Iris pigment epithelial cell (primary cell): ENCODE data around the gene EPS8L1.
A peak's percentile ranks its signal among the peaks of the same experiment; 100 is the strongest.

Experiments
- DNase-seq: peaks from one replicate; pipeline ENCODE4 v3.0.0-alpha.2; 2011; ENCODE audit warnings: low read depth

EPS8L1 gene

DNA sequence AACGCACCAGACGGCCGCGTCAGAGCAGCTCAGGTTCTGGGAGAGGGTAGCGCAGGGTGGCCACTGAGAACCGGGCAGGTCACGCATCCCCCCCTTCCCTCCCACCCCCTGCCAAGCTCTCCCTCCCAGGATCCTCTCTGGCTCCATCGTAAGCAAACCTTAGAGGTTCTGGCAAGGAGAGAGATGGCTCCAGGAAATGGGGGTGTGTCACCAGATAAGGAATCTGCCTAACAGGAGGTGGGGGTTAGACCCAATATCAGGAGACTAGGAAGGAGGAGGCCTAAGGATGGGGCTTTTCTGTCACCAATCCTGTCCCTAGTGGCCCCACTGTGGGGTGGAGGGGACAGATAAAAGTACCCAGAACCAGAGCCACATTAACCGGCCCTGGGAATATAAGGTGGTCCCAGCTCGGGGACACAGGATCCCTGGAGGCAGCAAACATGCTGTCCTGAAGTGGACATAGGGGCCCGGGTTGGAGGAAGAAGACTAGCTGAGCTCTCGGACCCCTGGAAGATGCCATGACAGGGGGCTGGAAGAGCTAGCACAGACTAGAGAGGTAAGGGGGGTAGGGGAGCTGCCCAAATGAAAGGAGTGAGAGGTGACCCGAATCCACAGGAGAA lies 39.9 kb downstream of the EPS8L1 start:
- peak; percentile 59 for DNase-seq

DNA sequence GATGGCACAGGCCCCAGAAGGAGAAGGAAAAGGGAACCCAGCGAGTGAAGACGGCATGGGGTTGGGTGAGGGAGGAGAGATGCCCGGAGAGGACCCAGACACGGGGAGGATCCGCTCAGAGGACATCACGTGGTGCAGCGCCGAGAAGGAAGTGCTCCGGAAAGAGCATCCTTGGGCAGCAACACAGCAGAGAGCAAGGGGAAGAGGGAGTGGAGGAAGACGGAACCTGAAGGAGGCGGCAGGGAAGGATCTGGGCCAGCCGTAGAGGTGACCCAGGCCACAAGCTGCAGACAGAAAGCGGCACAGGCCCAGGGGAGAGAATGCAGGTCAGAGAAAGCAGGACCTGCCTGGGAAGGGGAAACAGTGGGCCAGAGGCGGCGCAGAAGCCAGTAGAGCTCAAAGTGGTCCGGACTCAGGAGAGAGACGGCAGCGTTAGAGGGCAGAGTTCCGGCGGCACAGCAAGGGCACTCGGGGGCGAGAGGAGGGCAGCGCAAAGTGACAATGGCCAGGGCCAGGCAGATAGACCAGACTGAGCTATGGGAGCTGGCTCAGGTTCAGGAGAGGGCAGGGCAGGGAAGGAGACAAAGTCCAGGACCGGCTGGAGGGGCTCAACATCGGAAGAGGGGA lies 40.7 kb downstream of the EPS8L1 start:
- DNase-seq, result peak; percentile 71

- DNase-seq, result no peak
These were observed 41.4 kb downstream of the EPS8L1 start, which contains the start of gene PPP1R12C for GRCh38 chr19:55116859-55117662. PPP1R12C (minus strand) TSS chr19:55117637; CDS start chr19:55117543, 94 bp downstream.

DNA sequence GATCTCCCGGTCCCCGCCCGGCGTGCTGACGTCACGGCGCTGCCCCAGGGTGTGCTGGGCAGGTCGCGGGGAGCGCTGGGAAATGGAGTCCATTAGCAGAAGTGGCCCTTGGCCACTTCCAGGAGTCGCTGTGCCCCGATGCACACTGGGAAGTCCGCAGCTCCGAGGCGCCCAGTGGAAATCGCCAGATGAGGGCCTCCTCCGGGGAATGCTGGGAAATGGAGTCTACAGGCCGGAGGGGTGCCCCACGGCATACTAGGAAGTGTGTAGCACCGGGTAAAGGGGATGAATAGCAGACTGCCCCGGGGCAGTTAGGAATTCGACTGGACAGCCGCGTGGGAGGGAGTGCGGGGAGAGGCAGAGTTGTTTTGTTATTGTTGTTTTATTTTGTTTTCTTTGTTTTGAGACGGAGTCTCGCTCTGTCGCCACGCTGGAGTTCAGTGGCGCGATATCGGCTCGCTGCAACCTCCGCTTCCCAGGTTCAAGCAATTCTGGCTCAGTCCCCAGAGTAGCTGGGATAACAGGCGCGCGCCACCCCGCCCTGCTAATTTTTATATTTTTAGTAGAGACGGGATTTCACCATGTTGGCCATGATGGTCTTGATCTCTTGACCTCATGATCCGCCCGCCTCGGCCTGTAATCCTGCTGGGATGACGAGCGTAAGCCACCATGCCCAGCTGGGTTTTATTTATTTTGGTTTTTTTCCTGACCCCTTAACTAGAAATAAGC lies 42.2 kb downstream of the EPS8L1 start:
- peak; percentile 99 for DNase-seq

- DNase-seq, result peak; percentile 36
These were observed 42.8 kb downstream of the EPS8L1 start for GRCh38 chr19:55118401-55118991.

- DNase-seq, result no peak
These were observed 43.4 kb downstream of the EPS8L1 start for GRCh38 chr19:55119053-55119452.

DNA sequence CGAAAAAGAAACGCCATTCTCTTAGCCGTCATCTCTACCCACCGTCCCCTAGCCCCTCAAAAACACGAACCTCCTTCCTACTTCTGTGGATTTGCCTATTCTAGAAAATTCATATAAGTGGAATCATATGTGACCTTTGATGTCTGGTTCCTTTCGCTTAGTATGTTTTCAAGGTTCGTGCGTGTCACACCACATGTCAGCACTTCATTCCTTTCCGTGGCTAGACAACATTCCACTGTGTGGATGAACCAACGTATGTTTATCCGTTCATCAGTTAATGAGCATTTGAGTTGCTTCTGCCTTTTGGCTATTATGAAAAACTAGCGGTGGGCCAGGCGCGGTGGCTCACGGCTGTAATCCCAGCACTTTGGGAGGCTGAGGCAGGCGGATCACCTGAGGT lies 55.8 kb downstream of the EPS8L1 start:
- DNase-seq, result peak; percentile 59

DNA sequence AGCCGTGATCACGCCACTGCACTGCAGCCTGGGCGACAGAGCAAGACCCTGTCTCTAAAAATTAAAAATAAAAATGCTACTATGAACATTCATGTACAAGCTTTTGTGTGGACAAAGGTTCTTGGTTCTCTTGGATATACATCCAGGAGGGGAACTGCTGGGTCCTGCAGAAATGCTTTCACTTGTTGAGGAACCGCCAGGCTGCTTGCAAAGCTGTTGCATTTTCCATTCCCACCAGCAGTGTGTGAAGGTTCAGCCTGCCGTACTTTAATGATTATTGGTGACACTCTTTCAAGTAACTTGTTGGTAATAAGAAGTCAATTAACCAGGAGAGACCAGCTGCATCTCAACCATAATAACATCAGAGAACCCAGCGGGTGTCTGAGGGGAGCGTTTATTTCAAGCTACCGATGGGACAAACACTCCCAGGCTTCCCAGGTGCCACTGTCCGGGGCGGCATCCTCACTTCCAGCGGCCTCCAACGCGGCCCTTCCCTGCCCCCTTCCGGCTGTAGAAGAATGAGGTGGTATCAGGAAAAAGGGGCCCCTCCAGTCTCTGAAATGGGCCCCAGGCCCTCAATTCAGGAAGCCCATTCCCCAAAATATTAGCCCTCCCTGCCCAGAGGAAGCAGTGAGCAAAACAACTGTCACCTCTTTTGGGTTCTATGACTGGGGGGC lies 56.9 kb downstream of the EPS8L1 start:
- DNase-seq, result no peak

DNA sequence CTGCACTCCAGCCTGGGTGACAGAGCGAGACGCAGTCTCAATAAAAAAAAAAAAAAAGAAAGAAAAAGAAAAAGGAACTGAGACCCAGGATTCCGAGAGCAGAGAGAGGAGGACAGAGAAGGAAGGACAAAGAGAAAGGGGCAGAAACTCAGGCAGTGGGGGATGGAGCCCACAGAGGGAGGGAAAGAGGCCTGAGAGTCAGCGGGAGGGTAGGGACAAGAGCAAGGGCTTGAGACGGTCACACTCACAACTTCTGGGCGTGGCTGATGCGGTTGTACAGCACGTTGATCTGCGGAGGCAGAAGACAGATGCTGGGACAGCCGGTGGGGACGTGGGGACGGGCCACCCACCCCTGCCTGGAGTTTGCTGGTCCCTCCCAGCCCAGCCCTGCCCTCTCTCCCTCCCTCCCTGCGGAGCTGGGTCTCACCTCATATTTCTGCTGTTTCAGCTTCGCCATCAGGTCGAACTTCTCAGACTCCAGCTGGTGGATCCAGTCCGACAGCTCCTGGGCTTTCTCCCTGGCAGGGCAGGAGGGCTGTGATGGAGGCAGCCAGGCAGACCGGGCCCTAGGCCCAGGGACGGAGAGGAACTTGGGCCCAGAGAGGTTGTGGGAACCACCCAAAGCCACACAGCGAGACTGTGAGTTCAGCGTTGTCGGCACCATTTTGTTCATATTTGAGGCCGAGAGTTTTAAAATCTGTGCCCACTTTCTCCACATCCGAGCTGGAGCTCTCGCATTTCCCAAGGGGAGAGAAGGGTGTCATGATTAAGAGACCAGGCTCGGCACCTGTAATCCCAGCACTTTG lies 58.2 kb downstream of the EPS8L1 start:
- no peak for DNase-seq

- DNase-seq, result no peak
These were observed 59.1 kb downstream of the EPS8L1 start for GRCh38 chr19:55134736-55135135.

DNA sequence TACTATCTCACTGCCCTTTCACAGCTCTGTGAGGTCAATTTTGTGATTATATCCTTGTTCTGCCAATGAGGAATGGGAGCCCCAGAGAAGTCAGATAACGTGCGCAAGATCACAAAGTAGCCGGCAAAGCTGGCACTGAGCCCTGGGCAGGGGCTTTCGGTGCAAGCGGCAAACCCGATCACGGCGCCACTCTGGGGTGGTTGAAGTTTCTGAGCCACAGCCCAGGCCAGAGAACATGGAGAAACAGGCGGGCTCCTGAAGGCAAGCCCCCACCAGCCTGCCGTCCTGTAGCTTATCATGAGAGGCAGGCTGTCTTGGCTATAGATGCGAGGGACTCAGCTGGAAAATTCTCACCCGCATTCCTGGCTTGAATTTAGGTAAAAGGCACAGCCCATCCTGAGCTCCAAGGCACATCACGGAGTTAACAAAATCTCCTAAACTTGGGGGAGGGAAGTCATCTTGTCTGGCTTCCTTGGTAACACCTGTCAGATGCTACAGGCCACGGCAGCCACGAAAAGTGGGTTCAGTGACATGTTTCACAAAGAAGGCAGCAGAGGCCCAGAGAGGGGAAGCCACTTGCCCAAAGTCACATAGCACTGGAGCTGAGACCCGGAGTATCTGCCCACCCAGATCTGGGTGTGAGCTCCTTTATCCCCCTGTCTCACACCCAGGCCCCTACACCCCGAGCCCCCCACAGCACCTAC lies 60.9 kb downstream of the EPS8L1 start:
- DNase-seq, result no peak
